Mesendoderm (in vitro differentiated cells): Measurements from ENCODE around the gene NEURL1.

Experiments used
- DNase-seq: peaks from one replicate; pipeline ENCODE4 v3.0.0; 2013
- H2AK5ac ChIP-seq: 2 replicates; pipeline ENCODE4 v1.6.1; 2013; ENCODE audit warnings: low read length, inconsistent platforms
- H2BK120ac ChIP-seq: 2 replicates; pipeline ENCODE4 v1.6.1; 2013; ENCODE audit warnings: low read depth, mild to moderate bottlenecking, low read length, moderate library complexity, mixed read lengths
- H2BK15ac ChIP-seq: replicated peaks from 2 replicates; pipeline ENCODE4 v1.6.1; 2013; ENCODE audit warnings: low read depth, mild to moderate bottlenecking, moderate library complexity
- H2BK5ac ChIP-seq: 2 replicates; pipeline ENCODE4 v1.6.1; 2013; ENCODE audit warnings: low read length, inconsistent platforms
- H3K18ac ChIP-seq: 2 replicates; pipeline ENCODE4 v1.6.1; 2013; ENCODE audit warnings: mild to moderate bottlenecking, low read length, mixed read lengths
- H3K23ac ChIP-seq: one replicate; pipeline ENCODE4 v1.6.1; 2013; ENCODE audit warnings: low read length
- H3K27ac ChIP-seq: 2 replicates; pipeline ENCODE4 v1.5.1; 2013; ENCODE audit warnings: low read depth, mild to moderate bottlenecking, inconsistent platforms, low read length, moderate library complexity
- H3K27me3 ChIP-seq: 2 replicates; pipeline ENCODE4 v1.6.1; 2013; ENCODE audit warnings: low read length, control low read depth, mild to moderate bottlenecking, inconsistent platforms; ENCODE audit not compliant: insufficient read depth, poor library complexity
- H3K36me3 ChIP-seq: 2 replicates; pipeline ENCODE4 v1.6.1; 2013; ENCODE audit warnings: low read length, inconsistent platforms; ENCODE audit not compliant: control insufficient read depth, insufficient read depth
- H3K4ac ChIP-seq: one replicate; pipeline ENCODE4 v1.6.1; 2013; ENCODE audit warnings: low read depth, mild to moderate bottlenecking, low read length, moderate library complexity
- H3K4me1 ChIP-seq: 2 replicates; pipeline ENCODE4 v1.6.1; 2013; ENCODE audit warnings: low read depth, low read length, inconsistent platforms; ENCODE audit not compliant: control insufficient read depth
- H3K4me2 ChIP-seq: 2 replicates; pipeline ENCODE4 v1.6.1; 2013; ENCODE audit warnings: low read length
- H3K4me3 ChIP-seq: 2 replicates; pipeline ENCODE4 v1.5.1; 2013; ENCODE audit warnings: mild to moderate bottlenecking, low read length
- H3K56ac ChIP-seq: one replicate; pipeline ENCODE4 v1.6.1; 2013; ENCODE audit warnings: low read length
- H3K79me1 ChIP-seq: 2 replicates; pipeline ENCODE4 v1.6.1; 2013; ENCODE audit warnings: low read length, inconsistent platforms
- H3K79me2 ChIP-seq: 2 replicates; pipeline ENCODE4 v1.6.1; 2013; ENCODE audit warnings: mild to moderate bottlenecking, low read length; ENCODE audit not compliant: control insufficient read depth, insufficient read depth
- H3K9ac ChIP-seq: 2 replicates; pipeline ENCODE4 v1.6.1; 2013; ENCODE audit warnings: low read length, inconsistent platforms
- H4K5ac ChIP-seq: one replicate; pipeline ENCODE4 v1.6.1; 2013; ENCODE audit warnings: low read length
- H4K8ac ChIP-seq: one replicate; pipeline ENCODE4 v1.6.1; 2013; ENCODE audit warnings: low read depth, mild to moderate bottlenecking, control low read depth, low read length, moderate library complexity
- WGBS: extraction: QIAGEN DNeasy Blood & Tissue Kit; methylation state at CpG from one replicate; pipeline ENCODE4 v1.1.7; 2013; ENCODE audit warnings: low lambda C conversion rate, missing lambda C conversion rate; ENCODE audit not compliant: insufficient coverage; ENCODE audit errors: extremely low coverage; 5-methylcytosine and 5-hydroxymethylcytosine counted together

Gene NEURL1

DNA sequence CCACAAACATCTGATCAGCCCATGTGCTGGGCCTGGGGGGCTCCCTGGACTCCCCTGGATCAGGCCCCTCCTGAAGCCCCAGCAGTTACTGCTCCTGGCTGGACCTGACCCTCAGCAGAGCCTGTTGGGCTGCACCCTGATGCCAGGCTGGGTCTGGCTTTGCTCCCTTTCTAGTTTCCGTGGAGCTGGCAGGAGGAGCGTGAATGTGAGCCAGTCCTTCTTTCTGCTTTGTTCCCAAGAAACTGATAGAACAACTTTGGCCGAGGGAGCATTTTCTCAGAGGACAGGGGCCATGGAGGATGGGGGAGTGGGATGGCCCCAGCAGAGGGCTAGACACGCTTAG lies 128.2 kb downstream of the NEURL1 start:
- H3K79me1 ChIP-seq, result no peaks in the 10 kb centered on the region
- no peak overlapping the region for H3K56ac ChIP-seq
- H2BK15ac ChIP-seq, result no peak overlapping the region
- H3K27ac ChIP-seq, result no peak overlapping the region
- H2AK5ac ChIP-seq, result no peak overlapping the region
- no peaks in the 10 kb centered on the region for H3K4me1 ChIP-seq
- H3K79me2 ChIP-seq, result no peaks in the 10 kb centered on the region
- no peak overlapping the region for H4K5ac ChIP-seq
- no peak overlapping the region for H3K4ac ChIP-seq
- H3K9ac ChIP-seq, result no peak overlapping the region
- no peaks in the 10 kb centered on the region for H3K27me3 ChIP-seq
- H3K23ac ChIP-seq, result no peak overlapping the region
- H3K4me3 ChIP-seq, result no peak overlapping the region
- no peak for DNase-seq
- peaks cover 4% of the 10 kb centered on the region for H3K36me3 ChIP-seq
- no peak overlapping the region for H3K4me2 ChIP-seq
- no peak overlapping the region for H2BK5ac ChIP-seq
- no peak overlapping the region for H2BK120ac ChIP-seq
- H4K8ac ChIP-seq, result no peak overlapping the region
- no peak overlapping the region for H3K18ac ChIP-seq
- WGBS, result no CpG with 5 or more reads among the region's 4 CpGs

DNA sequence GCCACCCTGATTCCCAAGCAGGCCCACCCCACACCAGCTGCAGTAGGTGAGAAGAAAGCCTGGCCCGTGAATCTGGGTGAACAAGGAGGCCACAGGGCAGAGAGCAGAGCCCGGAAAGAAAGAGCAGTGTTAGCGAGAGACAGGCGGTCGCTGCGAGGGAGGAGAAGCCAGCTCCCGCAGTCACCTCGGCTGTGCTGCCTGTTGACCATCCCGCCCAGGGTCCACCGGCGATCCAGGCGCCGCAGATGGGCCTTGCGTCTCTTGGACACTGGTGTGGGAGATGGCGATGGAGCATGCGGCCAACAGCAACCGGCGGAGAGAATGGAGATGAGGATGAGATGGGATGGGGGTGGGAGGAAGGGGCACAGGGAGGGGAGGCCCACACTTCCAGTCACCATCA lies 128.8 kb downstream of the NEURL1 start:
- Histone ChIP-seq H3K27ac (no peak overlapping the region), H2BK15ac (no peak overlapping the region), H3K4ac (no peak overlapping the region), H2BK120ac (no peak overlapping the region), H3K4me3 (no peak overlapping the region), H3K18ac (no peak overlapping the region), H3K79me1 (no peaks in the 10 kb centered on the region), H3K9ac (no peak overlapping the region), H3K4me2 (no peak overlapping the region), H2AK5ac (no peak overlapping the region), H3K23ac (no peak overlapping the region), H3K27me3 (no peaks in the 10 kb centered on the region), H2BK5ac (no peak overlapping the region), H3K56ac (no peak overlapping the region), H4K5ac (no peak overlapping the region), H3K4me1 (no peaks in the 10 kb centered on the region), H3K36me3 (peaks cover 4% of the 10 kb centered on the region), H3K79me2 (no peaks in the 10 kb centered on the region), H4K8ac (no peak overlapping the region)
- no CpG with 5 or more reads among the region's 18 CpGs for WGBS
- DNase-seq, result no peak

DNA sequence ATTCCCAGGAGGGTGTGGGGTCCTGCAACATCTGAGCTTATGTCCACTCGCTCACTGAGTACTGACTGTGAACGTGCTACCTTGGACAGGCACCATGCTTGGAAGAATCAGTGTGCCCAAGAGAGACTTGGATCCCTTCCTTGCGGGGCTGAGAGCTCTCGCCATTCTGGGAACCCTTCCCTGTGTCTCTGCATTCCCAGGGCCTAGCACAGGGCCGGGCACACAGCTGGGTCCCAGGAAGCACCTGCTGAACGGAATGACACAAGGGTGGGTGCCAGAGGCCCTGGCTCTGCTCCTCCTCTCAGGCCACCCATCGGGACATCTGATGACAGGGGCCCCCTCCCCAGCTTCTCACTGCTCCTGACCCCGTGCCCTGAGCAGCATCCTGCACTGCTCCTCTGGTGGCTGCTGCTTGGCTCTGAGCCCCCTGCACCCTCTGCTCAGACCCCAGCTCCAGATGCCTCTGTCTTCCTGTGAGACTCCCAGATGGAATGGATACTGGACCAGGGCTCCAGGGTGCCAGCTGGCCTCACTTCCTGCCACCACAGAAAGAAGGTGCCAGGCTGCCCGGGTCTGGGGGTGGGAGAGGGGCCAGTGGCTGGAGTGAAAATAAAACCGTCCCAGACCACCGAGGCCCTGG lies 129.6 kb downstream of the NEURL1 start:
- peaks cover 4% of the 10 kb centered on the region for H3K36me3 ChIP-seq

DNA sequence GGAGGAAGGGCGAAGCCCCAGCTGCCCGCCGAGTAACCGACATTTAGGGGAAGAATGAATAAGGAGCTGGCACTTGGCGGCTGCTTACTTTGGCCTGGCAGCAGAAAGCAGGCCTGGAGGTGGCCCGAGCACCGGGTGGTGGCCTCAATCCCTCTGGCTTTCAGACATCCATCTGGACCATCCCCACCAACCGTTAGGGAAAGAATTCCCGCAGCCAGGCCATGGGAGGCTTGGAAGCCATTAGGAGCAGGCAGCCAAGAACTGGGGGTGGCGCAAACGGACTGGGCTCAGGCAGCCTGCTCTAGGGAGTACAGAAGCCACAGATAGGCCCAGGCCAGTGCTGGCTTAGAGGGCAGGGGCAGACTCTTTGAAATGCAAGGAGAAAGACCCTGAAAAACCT lies 132.7 kb downstream of the NEURL1 start:
- Histone ChIP-seq H3K9ac (no peak overlapping the region), H4K5ac (no peak overlapping the region), H3K27ac (no peak overlapping the region), H2BK5ac (no peak overlapping the region), H3K4ac (no peak overlapping the region), H4K8ac (no peak overlapping the region), H3K18ac (no peak overlapping the region), H2BK15ac (no peak overlapping the region), H3K79me1 (no peaks in the 10 kb centered on the region), H3K4me2 (no peak overlapping the region), H2BK120ac (no peak overlapping the region), H3K36me3 (no peaks in the 10 kb centered on the region), H3K23ac (no peak overlapping the region), H2AK5ac (no peak overlapping the region), H3K4me3 (no peak overlapping the region), H3K56ac (no peak overlapping the region), H3K27me3 (no peaks in the 10 kb centered on the region), H3K4me1 (no peaks in the 10 kb centered on the region), H3K79me2 (no peaks in the 10 kb centered on the region)
- DNase-seq, result no peak
- WGBS, result no CpG with 5 or more reads among the region's 11 CpGs

More for the DNA sequence above, 129.6 kb downstream of the NEURL1 start:
- no peak overlapping the region for H3K27ac ChIP-seq
- no CpG with 5 or more reads among the region's 11 CpGs for WGBS
- no peaks in the 10 kb centered on the region for H3K79me1 ChIP-seq
- H3K4me1 ChIP-seq, result no peaks in the 10 kb centered on the region
- no peak overlapping the region for H2BK15ac ChIP-seq
- H3K4me3 ChIP-seq, result no peak overlapping the region
- H4K8ac ChIP-seq, result no peak overlapping the region
- H2BK5ac ChIP-seq, result no peak overlapping the region
- H3K4ac ChIP-seq, result no peak overlapping the region
- no peak overlapping the region for H2BK120ac ChIP-seq
- no peak overlapping the region for H3K18ac ChIP-seq
- H3K23ac ChIP-seq, result no peak overlapping the region
- no peak overlapping the region for H2AK5ac ChIP-seq
- no peak overlapping the region for H3K56ac ChIP-seq
- H3K27me3 ChIP-seq, result no peaks in the 10 kb centered on the region
- no peak overlapping the region for H3K9ac ChIP-seq
- H3K4me2 ChIP-seq, result no peak overlapping the region
- no peaks in the 10 kb centered on the region for H3K79me2 ChIP-seq
- DNase-seq, result no peak
- no peak overlapping the region for H4K5ac ChIP-seq

DNA sequence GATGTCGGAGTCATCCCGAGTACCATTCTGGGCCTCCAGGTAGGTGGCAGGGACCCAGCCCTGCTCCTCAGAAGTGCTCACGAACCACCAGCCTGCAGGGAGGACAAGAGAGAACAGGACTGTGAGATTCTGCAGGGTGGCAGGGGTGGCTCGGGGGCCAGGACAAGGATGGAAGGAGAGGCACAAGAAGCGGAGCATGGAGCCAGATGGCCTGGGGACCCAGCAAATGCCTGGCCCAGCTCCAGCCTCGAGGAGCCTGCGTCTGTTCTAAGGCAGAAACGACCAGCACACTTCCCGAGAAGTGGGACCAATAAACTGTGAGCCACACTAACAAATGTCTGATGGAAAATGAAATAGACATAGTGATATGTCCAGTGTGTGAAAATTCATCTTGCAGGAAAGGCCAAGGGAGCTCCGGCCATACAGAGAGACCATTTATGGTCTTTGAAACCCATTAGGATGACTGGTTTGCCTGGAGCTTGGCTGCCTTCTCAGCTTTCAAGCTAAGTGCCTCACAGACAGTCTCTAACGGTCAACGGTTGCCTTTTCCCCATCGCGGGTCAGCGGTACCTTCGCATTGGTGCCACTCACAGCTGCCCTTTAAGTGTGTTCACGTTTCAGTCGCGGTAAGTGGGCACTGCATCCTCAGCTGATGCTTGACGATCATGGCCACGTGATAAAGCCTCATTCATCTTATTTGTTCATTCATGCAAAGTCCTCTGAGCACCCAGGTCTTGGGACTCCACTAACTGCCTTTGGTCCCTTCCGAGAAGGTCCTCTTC lies 133.8 kb downstream of the NEURL1 start:
- Histone ChIP-seq H2BK120ac (no peak overlapping the region), H3K4ac (no peak overlapping the region), H3K27me3 (no peaks in the 10 kb centered on the region), H3K4me1 (no peaks in the 10 kb centered on the region), H4K5ac (no peak overlapping the region), H3K36me3 (no peaks in the 10 kb centered on the region), H3K4me3 (no peak overlapping the region), H2BK15ac (no peak overlapping the region), H2BK5ac (no peak overlapping the region), H3K4me2 (no peak overlapping the region), H3K23ac (no peak overlapping the region), H3K79me1 (no peaks in the 10 kb centered on the region), H3K56ac (no peak overlapping the region), H2AK5ac (no peak overlapping the region), H4K8ac (no peak overlapping the region), H3K79me2 (no peaks in the 10 kb centered on the region), H3K9ac (no peak overlapping the region), H3K18ac (no peak overlapping the region), H3K27ac (no peak overlapping the region)
- no peak for DNase-seq
- no CpG with 5 or more reads among the region's 22 CpGs for WGBS
